Hepatocyte (in vitro differentiated cells): ENCODE data around the gene LMX1B.

Experiments
- CTCF ChIP-seq: fragments of 200-600 bp; sonication (generic); IDR thresholded peaks from 2 replicates; pipeline ENCODE4 v1.5.1; 2016; ENCODE audit warnings: antibody characterized with exemption, mild to moderate bottlenecking; ENCODE audit not compliant: poor library complexity
- EZH2 ChIP-seq: fragments of 200-600 bp; sonication (generic); IDR thresholded peaks from 2 replicates; pipeline ENCODE4 v1.6.1; 2016; ENCODE audit warnings: antibody characterized with exemption, mild to moderate bottlenecking, borderline replicate concordance
- EZH2phosphoT487 ChIP-seq: fragments of 200-600 bp; sonication (generic); IDR thresholded peaks from one replicate; pipeline ENCODE4 v1.6.1; 2018; ENCODE audit warnings: antibody characterized with exemption, mild to moderate bottlenecking, low read depth, moderate library complexity; ENCODE audit not compliant: unreplicated experiment, severe bottlenecking

- no peak for TF ChIP-seq CTCF
- no peak for TF ChIP-seq EZH2
- TF ChIP-seq EZH2phosphoT487 = no peak
Observed at GRCh38 chr9:126646162-126646561, 32.4 kb downstream of the LMX1B start.
